ENCODE measurements around the gene KLHL29. TPM values are rescaled to one million over a fixed set of nuclear protein-coding genes. Genes with fewer than 3 reads are reported as not detected.

The KLHL29 gene
- total and polyA plus RNA-seq, 10 of the 15 experiments (the other 5 are each of a cell fraction or from before 2014, with no cell fraction given) = 1.4 to 19.5 (median 6.1) TPM

DNA sequence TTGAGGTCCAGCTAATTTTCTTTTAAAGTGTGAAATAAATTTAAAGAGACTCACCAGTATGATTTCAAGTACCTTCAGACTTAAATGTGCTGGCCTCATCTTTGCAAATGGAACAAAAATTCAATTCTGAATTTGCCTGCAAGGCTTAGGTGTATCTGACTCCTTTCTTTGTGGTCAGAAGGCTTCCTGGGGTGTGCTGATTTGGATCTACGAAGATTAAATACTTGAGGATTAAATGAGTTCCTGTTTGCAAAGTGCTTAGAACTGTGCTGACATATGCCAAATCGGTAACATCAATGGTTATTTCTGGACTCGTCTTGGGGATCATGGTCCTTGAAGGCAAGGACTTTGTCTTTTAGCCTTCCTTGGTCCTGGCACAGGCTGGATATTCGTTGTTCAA lies 9.7 kb downstream of the KLHL29 start:
- Histone ChIP-seq H3K27ac (ENCODE audit: control insufficient read depth, insufficient read depth) (no peak overlapping the region), H4K20me1 (ENCODE audit: control insufficient read depth, insufficient read depth) (no peaks in the 10 kb centered on the region), H2AFZ (ENCODE audit: control insufficient read depth, low read depth, low read length) (no peak overlapping the region), H3K4me2 (ENCODE audit: control insufficient read depth, insufficient read depth) (no peak overlapping the region; the same call in 1 of the 2 replicates), H3K9me3 (replicated peaks; ENCODE audit: control insufficient read depth, insufficient read depth, low read length) (no peaks in the 10 kb centered on the region), H3K9ac (ENCODE audit: control insufficient read depth, insufficient read depth, low read length) (no peak overlapping the region), H3K4me1 (ENCODE audit: control insufficient read depth, insufficient read depth, low read length) (peaks cover 19% of the 10 kb centered on the region), H3K36me3 (ENCODE audit: control insufficient read depth in 2 of 2, insufficient read depth in 2 of 2, low read length in 1 of 2) (no peaks in the 10 kb centered on the region), H3K4me3 (no peak overlapping the region), H3K79me2 (ENCODE audit: control insufficient read depth, insufficient read depth, low read length) (peaks cover 10% of the 10 kb centered on the region), H3K27me3 (replicated peaks in 1 of 2; ENCODE audit: control insufficient read depth in 2 of 2, insufficient read depth in 2 of 2, low read length in 1 of 2) (no peaks in the 10 kb centered on the region)
- RAD21 ChIA-PET (ENCODE audit: unreplicated experiment) = no interaction called here
- CTCF ChIA-PET = interaction anchor here (1.5 kb wide), 1 partner anchor 28 kb away, joined by 3 read pairs; no protein-coding TSS in a partner anchor
- SMC1A ChIA-PET (ENCODE audit: uncharacterized antibody, unreplicated experiment) = interaction anchor here (1.8 kb wide), 1 partner anchor 54 kb away, joined by 3 read pairs; no protein-coding TSS in a partner anchor
- no peak for FAIRE-seq
- in situ Hi-C loops (cut with MboI) (loop anchor here (25.0 kb wide), 1 partner anchor 968 kb away; the partner anchor contains the start of gene ITSN2), intact Hi-C loops (cut with micrococcal nuclease; ENCODE audit: unreplicated experiment) (no loop called here)
- BruUV-seq (replicated peaks) = no TSS peak
- ATAC-seq = no peak
- no peak for DNase-seq (ENCODE audit: low read depth, low spot score)
- 46% methylated on average over 4 of the region's 4 CpGs for WGBS (ENCODE audit: insufficient coverage, insufficient replicate concordance, low lambda C conversion rate, missing lambda C conversion rate)
- TF ChIP-seq NFYA (IDR thresholded peaks at IDR 0.05; ENCODE audit: borderline replicate concordance, low read depth, low read length) (no peak), MYB (IDR thresholded peaks at IDR 0.05; ENCODE audit: borderline replicate concordance, low read depth, low read length) (no peak), ASH2L (IDR thresholded peaks at IDR 0.05; ENCODE audit: borderline replicate concordance, low read depth) (no peak), RUNX3 (IDR thresholded peaks at IDR 0.05; ENCODE audit: low read length) (no peak), STAT1 (conservative IDR thresholded peaks at IDR 0.05) (no peak), ELK1 (IDR thresholded peaks at IDR 0.05; ENCODE audit: low read depth, low read length) (no peak), KAT2A (conservative IDR thresholded peaks at IDR 0.05; ENCODE audit: control insufficient read depth, low read depth, low read length) (no peak), CREM (IDR thresholded peaks at IDR 0.05; ENCODE audit: low read depth) (no peak), EP300 (IDR thresholded peaks at IDR 0.05; ENCODE audit: borderline replicate concordance in 1 of 2, control insufficient read depth in 1 of 2, low read depth in 2 of 2, low read length in 2 of 2) (no peak), SRF (IDR thresholded peaks at IDR 0.05; ENCODE audit: low read depth in 2 of 2, low read length in 2 of 2) (no peak), TARDBP (IDR thresholded peaks at IDR 0.05; ENCODE audit: borderline replicate concordance) (no peak), SMARCA5 (IDR thresholded peaks at IDR 0.05) (no peak), MAX (IDR thresholded peaks at IDR 0.05; ENCODE audit: low read depth, low read length) (no peak), SIN3A (IDR thresholded peaks at IDR 0.05; ENCODE audit: low read depth, low read length) (no peak)
- POLR2A ChIA-PET = interaction anchor here (2.2 kb wide), 1 partner anchor 8 kb away, joined by 7 read pairs; no protein-coding TSS in a partner anchor
